CD4-positive, alpha-beta T cell (primary cell): ENCODE measurements around the gene TNRC6A. TPM values are rescaled to one million over a fixed set of nuclear protein-coding genes. Genes with fewer than 3 reads are reported as not detected.

Experiments
- ATAC-seq: fragments of 200-7000 bp; cut with Tn5 transposase; one replicate; pipeline ENCODE4 v1.10.0; 2022; ENCODE audit warnings: mild to moderate bottlenecking; ENCODE audit not compliant: poor library complexity
- CTCF ChIA-PET: fragments of 350-600 bp; sonication (Branson Sonifier 250); formaldehyde crosslinking; loops from one replicate; lab custom pipeline; 2021; ENCODE audit warnings: antibody characterized with exemption, inconsistent platforms; lab: Charles Lee
- POLR2A ChIA-PET: fragments of 350-600 bp; sonication (Branson Sonifier 250); formaldehyde crosslinking; loops from one replicate; lab custom pipeline; 2021; ENCODE audit warnings: antibody characterized with exemption, inconsistent platforms; lab: Charles Lee
- DNase-seq, 14 experiments: peaks; one replicate each; pipeline ENCODE4 v3.0.0-alpha.2; 2013 to 2020; ENCODE audit warnings: mixed read lengths in 2 of 14
- H3K27ac ChIP-seq, 2 donors: one replicate each; pipeline versions ENCODE4 v1.5.1 to v1.7.0; 2013; ENCODE audit warnings: low read length in 2 of 2, low read depth in 1 of 2, mild to moderate bottlenecking in 1 of 2
- H3K27me3 ChIP-seq, 2 experiments: 1 replicate in 1 of 2; 2 replicates in 1 of 2; pipeline versions ENCODE4 v1.6.1 to v1.7.0; 2013; ENCODE audit warnings: low read length in 2 of 2, control low read depth in 1 of 2, mild to moderate bottlenecking in 1 of 2, moderate library complexity in 1 of 2; ENCODE audit not compliant: insufficient read depth in 2 of 2, control insufficient read depth in 1 of 2
- H3K36me3 ChIP-seq: one replicate; pipeline ENCODE4 v1.6.1; 2013; ENCODE audit warnings: low read length, control low read depth; ENCODE audit not compliant: insufficient read depth
- H3K4me1 ChIP-seq: one replicate; pipeline ENCODE4 v1.6.1; 2013; ENCODE audit warnings: low read length, control low read depth; ENCODE audit not compliant: insufficient read depth
- H3K4me3 ChIP-seq: one replicate; pipeline ENCODE4 v1.5.1; 2013; ENCODE audit warnings: mild to moderate bottlenecking, low read length, moderate library complexity
- H3K9me3 ChIP-seq, 2 experiments: 1 replicate in 1 of 2; 2 replicates in 1 of 2; pipeline versions ENCODE4 v1.6.1 to v1.7.0; 2013; ENCODE audit warnings: low read length in 2 of 2, mild to moderate bottlenecking in 2 of 2, control low read depth in 1 of 2, moderate library complexity in 1 of 2; ENCODE audit not compliant: control insufficient read depth in 1 of 2, insufficient read depth in 1 of 2
- H3K27ac Mint-ChIP-seq: one replicate; pipeline ENCODE4 v1.8.0; 2020; ENCODE audit warnings: mixed read lengths
- H3K27me3 Mint-ChIP-seq: one replicate; pipeline ENCODE4 v1.8.0; 2021; ENCODE audit warnings: mixed read lengths
- H3K36me3 Mint-ChIP-seq: one replicate; pipeline ENCODE4 v1.8.0; 2021; ENCODE audit warnings: low read depth, mixed read lengths
- H3K4me1 Mint-ChIP-seq: one replicate; pipeline ENCODE4 v1.8.0; 2021; ENCODE audit warnings: low read depth, mixed read lengths
- H3K4me3 Mint-ChIP-seq: one replicate; pipeline ENCODE4 v1.8.0; 2020; ENCODE audit warnings: mild to moderate bottlenecking, mixed read lengths
- H3K9me3 Mint-ChIP-seq: one replicate; pipeline ENCODE4 v1.8.0; 2020; ENCODE audit warnings: mixed read lengths
- CTCF ChIP-seq: fragments of 200-600 bp; IDR thresholded peaks from one replicate; pipeline ENCODE4 v1.8.0; 2022; ENCODE audit warnings: antibody characterized with exemption, mild to moderate bottlenecking
- intact Hi-C, 2 experiments: fragments of 100-400 bp; cut with DNase I in 1 of 2; cut with micrococcal nuclease in 1 of 2; formaldehyde crosslinking; loops; one replicate each; pipeline versions ENCODE4 v1.15.1 to v1.9.0; 2023 to 2025; cut with DNase I, micrococcal nuclease
- polyA plus RNA-seq, 2 donors: library from polyadenylated mRNA; unstranded; fragments of 120-200 nt; gene quantifications; one replicate each; pipeline ENCODE4 v1.2.1, GENCODE V29; 2013
- total RNA-seq, 174 experiments: library from RNA in 2 of 174; stranded (reverse) in 2 of 174; gene quantifications; one replicate each; pipeline ENCODE4 v1.2.3 and lab custom pipeline; 2021 to 2026

The TNRC6A gene
- total RNA-seq (10 to 100 TPM; 70.4 to 74.6 TPM), total RNA-seq (lab: John Stamatoyannopoulos, UW) (76.0 to 284 (median 148) reads per million in 172 experiments)
- polyA plus RNA-seq (2013, experiment 1 of 2) = 38.8 TPM
- 47.0 TPM for polyA plus RNA-seq (2013, experiment 2 of 2)

- Histone ChIP-seq H3K4me1 (peaks cover 15% of the 10 kb centered on the region), H3K4me3 (peak within 1 kb of the TSS; percentile 82), H3K9me3 (no peaks in the 10 kb centered on the region), H3K36me3 (peaks cover 6% of the 10 kb centered on the region), H3K27ac (peak within 1 kb of the TSS; percentile 91 to 96), H3K27me3 (no peaks in the 10 kb centered on the region)
- POLR2A ChIA-PET = interaction anchor here (0.7 to 1.8 kb wide), 11 partner anchors 17 to 1171 kb away, joined by 3 to 11 read pairs (median 4); partner anchors contain the start of genes ARHGAP17 and RBBP6
- peak within 1 kb of the TSS; percentile 99 for H3K27ac Mint-ChIP-seq
- H3K27me3 Mint-ChIP-seq = peaks cover 4% of the 10 kb centered on the region
- DNase-seq (peak; percentile 59 to 90 (median 70)), ATAC-seq (peak; percentile 81)
- peak within 1 kb of the TSS; percentile 100 for H3K4me3 Mint-ChIP-seq
- peaks cover 47% of the 10 kb centered on the region for H3K36me3 Mint-ChIP-seq
- no peak for TF ChIP-seq CTCF
- CTCF ChIA-PET = no interaction called here
- intact Hi-C loops = loop anchor here (2.0 to 10.0 kb wide), 4 partner anchors 191 to 528 kb away; partner anchors contain the start of genes RBBP6 (in 2 of the 2), ARHGAP17 (in 1 of the 2) and ZKSCAN2 (in 1 of the 2)
- H3K4me1 Mint-ChIP-seq = peaks cover 50% of the 10 kb centered on the region
- no peaks in the 10 kb centered on the region for H3K9me3 Mint-ChIP-seq
These were observed at the start of gene TNRC6A for GRCh38 chr16:24729243-24729950. TSS of gene TNRC6A (plus strand) at chr16:24729651. CDS start at chr16:24729842, 191 bp downstream.

- intact Hi-C loops = no loop called here
- no peak for ATAC-seq
- H3K9me3 ChIP-seq = no peaks in the 10 kb centered on the region
- no peaks in the 10 kb centered on the region for H3K36me3 ChIP-seq
- Mint-ChIP-seq H3K27ac (no peak overlapping the region), H3K4me1 (no peaks in the 10 kb centered on the region), H3K9me3 (no peaks in the 10 kb centered on the region), H3K27me3 (peaks cover 11% of the 10 kb centered on the region), H3K36me3 (no peaks in the 10 kb centered on the region), H3K4me3 (no peak overlapping the region)
- no peak for DNase-seq
- no peak for TF ChIP-seq CTCF
- POLR2A ChIA-PET = interaction anchor here (0.7 kb wide), 1 partner anchor 175 kb away, joined by 3 read pairs; no protein-coding TSS in a partner anchor
- H3K27ac ChIP-seq = no peak overlapping the region
- H3K4me1 ChIP-seq = no peaks in the 10 kb centered on the region
- no peak overlapping the region for H3K4me3 ChIP-seq
- CTCF ChIA-PET = no interaction called here
- H3K27me3 ChIP-seq = no peaks in the 10 kb centered on the region
These were observed 47.7 kb upstream of the TNRC6A start for GRCh38 chr16:24681793-24682192.

GRCh38 chr16:24683250-24683649 lies 46.2 kb upstream of the TNRC6A start:
- H3K36me3 Mint-ChIP-seq = no peaks in the 10 kb centered on the region
- no peaks in the 10 kb centered on the region for H3K36me3 ChIP-seq
- no peaks in the 10 kb centered on the region for H3K4me1 Mint-ChIP-seq
- ChIA-PET POLR2A (interaction anchor here (0.6 kb wide), 1 partner anchor 110 kb away, joined by 3 read pairs; no protein-coding TSS in a partner anchor), CTCF (no interaction called here)
- H3K4me1 ChIP-seq = no peaks in the 10 kb centered on the region
- no peaks in the 10 kb centered on the region for H3K9me3 ChIP-seq
- H3K27ac ChIP-seq = no peak overlapping the region
- no peak overlapping the region for H3K4me3 ChIP-seq
- H3K27ac Mint-ChIP-seq = no peak overlapping the region
- H3K4me3 Mint-ChIP-seq = no peak overlapping the region
- intact Hi-C loops = no loop called here
- H3K27me3 Mint-ChIP-seq = peaks cover 6% of the 10 kb centered on the region
- DNase-seq (no peak), ATAC-seq (no peak)
- TF ChIP-seq CTCF = no peak
- H3K9me3 Mint-ChIP-seq = no peaks in the 10 kb centered on the region
- H3K27me3 ChIP-seq = no peaks in the 10 kb centered on the region
